Activated CD8-positive, alpha-beta memory T cell treated with anti-CD3 and anti-CD28 coated beads, Interleukin-2, amount 50 U/mL, for 48 hours (primary cell): Measurements from ENCODE around the gene MFSD12.
"Not testable (repeated sequence)": the region's sequence is repeated elsewhere in the genome, so short reads cannot be mapped to it uniquely, and the experiment has no call there.

ENCODE experiments used
- DNase-seq: peaks from one replicate; pipeline ENCODE4 v3.0.0-alpha.2; 2020

The MFSD12 gene

GRCh38 chr19:3536429-3537100, 20.8 kb downstream of the MFSD12 start:
- no peak for DNase-seq

GRCh38 chr19:3535981-3536380, 21.4 kb downstream of the MFSD12 start:
- DNase-seq: no peak

DNA sequence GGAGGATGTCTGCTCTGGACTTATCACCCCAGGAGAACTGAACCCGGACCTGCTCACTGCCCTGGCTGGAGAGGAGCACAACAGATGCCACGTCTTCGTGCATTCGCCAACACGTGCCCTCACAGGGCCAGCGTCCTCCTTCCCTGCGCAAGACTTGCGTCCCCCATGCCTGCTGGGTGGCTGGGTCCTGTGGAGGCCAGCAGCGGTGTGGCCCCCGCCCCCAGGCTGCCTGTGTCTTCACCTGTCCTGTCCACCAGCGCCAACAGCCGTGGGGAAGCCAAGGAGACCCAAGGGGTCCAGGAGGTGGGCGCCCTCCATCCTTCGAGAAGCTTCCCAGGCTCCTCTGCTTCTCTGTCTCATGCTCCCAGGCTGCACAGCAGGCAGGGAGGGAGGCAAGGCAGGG, 21.8 kb downstream of the MFSD12 start:
- DNase-seq: no peak

DNA sequence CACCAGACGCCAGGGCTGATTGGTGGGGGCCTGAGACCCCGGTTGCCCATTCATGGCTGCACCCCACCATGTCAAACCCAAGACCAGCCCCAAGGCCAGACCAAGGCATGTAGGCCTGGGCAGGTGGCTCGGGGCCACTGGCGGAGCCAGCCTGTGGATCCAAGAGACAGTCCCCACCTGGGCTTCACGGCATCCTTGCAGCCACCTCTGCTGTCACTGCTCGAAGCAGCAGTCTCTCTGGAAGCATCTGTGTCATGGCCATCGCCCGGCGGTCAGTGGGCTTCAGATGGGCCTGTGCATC, 22.2 kb downstream of the MFSD12 start:
- no peak for DNase-seq

- DNase-seq: no peak
These were observed 22.8 kb downstream of the MFSD12 start for GRCh38 chr19:3534375-3535234.

- DNase-seq: no peak
These were observed 23.7 kb downstream of the MFSD12 start for GRCh38 chr19:3533563-3534216.

- no peak for DNase-seq
These were observed 24.4 kb downstream of the MFSD12 start for GRCh38 chr19:3533033-3533432.

DNA sequence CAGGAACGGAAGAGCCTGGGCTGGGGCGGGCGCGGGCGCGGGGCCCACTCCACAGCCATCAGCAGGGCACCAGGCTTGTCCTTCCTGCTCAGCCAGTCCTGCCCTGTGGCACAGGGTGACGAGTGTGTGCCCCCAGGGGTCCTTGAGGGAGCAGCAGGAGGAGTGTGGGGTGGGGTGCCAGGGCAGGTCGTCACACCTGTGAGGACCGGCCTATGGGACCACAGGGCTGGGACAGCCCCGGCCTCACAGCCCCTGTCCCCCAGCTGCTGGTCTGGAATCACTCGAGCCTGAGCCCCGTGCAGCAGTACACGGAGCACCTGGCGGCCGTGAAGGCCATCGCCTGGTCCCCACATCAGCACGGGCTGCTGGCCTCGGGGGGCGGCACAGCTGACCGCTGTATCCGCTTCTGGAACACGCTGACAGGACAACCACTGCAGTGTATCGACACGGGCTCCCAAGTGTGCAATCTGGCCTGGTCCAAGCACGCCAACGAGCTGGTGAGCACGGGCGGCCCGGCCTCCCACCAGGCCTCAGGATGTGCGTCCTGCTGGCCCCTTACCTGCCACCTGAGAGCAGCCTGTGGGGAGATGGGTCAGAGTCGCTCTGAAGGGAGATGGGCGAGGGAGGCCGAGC, 25.1 kb downstream of the MFSD12 start:
- no peak for DNase-seq

DNA sequence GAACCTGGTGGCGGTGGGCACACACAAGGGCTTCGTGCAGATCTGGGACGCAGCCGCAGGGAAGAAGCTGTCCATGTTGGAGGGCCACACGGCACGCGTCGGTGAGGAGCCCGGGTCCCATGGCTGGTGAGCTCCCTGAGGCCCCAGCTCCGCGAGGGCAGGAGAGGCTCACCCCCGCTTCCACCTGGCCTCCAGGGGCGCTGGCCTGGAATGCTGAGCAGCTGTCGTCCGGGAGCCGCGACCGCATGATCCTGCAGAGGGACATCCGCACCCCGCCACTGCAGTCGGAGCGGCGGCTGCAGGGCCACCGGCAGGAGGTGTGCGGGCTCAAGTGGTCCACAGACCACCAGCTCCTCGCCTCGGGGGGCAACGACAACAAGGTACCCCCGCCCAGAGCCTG, 25.7 kb downstream of the MFSD12 start:
- DNase-seq: no peak

DNA sequence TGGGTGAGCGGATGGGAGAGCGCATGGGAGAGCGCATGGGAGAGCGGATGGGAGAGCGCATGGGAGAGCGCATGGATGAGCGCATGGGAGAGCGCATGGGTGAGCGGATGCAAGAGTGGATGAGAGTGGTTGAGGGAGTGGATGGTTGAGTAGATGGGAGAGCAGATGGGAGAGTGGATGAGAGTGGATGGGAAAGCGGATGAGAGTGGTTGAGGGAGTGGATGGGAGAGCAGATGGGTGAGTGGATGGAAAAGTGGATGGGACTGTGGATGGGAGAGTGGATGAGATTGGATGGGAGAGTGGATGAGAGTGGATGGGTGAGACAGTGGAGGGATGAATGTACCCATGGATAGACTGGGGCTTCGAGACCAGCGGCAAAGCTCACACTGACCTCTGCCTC, 27.0 kb downstream of the MFSD12 start:
- DNase-seq: no peak

DNA sequence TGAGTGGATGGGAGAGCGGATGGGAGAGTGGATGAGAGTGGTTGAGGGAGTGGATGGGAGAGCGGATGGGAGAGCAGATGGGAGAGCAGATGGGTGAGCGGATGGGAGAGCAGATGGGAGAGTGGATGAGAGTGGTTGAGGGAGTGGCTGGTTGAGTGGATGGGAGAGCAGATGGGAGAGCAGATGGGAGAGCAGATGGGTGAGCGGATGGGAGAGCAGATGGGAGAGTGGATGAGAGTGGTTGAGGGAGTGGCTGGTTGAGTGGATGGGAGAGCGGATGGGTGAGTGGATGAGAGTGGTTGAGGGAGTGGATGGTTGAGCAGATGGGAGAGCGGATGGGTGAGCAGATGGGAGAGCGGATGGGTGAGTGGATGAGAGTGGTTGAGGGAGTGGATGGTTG, 28.1 kb downstream of the MFSD12 start:
- not testable (repeated sequence) for DNase-seq

DNA sequence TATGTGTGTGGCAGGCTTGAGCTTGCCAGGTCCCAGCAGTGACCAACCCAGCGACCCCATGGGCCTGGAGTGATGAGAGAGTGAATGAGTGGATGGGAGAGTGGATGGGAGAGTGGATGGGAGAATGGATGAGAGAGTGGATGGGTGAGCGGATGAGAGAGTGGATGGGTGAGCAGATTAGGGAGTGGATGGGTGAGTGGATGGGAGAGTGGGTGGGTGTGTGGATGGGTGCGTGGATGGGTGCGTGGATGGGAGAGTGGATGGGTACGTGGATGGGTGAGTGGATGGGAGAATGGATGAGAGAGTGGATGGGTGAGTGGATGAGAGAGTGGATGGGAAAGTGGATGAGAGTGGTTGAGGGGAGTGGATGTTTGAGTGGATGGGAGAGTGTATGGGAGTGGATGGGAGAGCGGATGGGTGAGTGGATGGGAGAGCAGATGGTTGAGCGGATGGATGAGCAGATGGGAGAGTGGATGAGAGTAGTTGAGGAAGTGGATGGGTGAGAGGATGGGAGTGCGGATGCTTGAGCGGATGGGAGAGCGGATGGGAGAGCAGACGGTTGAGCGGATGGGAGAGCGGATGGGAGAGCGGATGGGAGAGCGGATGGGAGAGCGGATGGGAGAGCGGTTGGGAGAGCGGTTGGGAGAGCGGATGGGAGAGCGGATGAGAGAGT, 28.7 kb downstream of the MFSD12 start:
- DNase-seq: no peak

GRCh38 chr19:3528080-3528479, 29.3 kb downstream of the MFSD12 start:
- DNase-seq: no peak

DNA sequence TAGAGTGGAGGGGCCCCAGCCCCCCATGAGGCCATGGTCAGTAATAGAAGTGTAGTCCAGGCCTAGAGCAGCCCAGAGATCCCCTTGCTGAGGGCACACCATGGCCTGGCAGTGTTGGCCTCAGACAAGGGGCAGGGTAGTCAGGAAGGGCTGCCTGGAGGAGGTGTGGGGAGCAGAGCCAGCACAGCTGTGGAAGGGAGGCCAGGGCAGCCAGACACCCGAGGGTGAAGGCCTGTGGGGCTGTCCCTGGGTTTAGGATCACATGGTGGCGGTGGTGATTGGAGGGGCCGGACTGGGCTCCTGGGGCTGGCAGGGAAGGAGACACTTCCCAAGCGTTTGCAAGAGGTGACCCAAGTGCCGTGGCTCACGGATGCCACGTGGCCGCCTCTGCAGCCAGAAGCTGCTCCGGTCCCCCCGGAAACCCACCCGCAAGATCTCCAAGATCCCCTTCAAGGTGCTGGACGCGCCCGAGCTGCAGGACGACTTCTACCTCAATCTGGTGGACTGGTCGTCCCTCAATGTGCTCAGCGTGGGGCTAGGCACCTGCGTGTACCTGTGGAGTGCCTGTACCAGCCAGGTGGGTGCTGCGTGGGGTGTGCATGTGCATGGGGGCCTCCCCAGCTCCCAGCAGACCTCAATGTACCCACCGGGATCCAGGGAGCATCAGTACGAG, 30.0 kb downstream of the MFSD12 start:
- no peak for DNase-seq

GRCh38 chr19:3526507-3527237, 30.7 kb downstream of the MFSD12 start:
- no peak for DNase-seq

DNA sequence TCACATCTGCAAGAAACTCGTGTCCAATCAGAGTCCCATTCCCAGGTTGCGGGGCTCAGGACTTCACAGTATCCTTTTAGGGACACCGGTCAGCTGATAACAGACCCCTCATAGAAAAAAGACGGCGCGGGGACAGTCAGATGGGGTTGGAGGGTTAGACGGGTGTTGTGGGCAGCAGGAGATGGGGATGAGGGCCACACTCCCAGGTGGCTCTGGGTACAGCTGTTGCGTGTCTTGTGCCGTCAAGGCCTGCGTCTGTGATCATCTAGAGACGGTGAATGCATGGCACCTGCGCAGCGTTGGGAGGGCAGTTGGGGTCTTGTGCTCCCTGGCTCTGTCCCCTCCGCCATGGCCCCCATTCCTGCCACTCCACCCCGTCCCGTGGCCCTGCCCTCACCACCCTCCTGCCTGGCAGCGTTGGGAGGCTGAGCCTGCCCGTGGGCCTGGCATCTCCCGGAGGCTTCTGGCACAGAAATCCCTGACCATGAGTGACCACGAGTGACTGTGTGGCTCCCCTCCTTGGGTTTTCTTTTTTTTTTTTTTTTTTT, 32.4 kb downstream of the MFSD12 start:
- no peak for DNase-seq

DNA sequence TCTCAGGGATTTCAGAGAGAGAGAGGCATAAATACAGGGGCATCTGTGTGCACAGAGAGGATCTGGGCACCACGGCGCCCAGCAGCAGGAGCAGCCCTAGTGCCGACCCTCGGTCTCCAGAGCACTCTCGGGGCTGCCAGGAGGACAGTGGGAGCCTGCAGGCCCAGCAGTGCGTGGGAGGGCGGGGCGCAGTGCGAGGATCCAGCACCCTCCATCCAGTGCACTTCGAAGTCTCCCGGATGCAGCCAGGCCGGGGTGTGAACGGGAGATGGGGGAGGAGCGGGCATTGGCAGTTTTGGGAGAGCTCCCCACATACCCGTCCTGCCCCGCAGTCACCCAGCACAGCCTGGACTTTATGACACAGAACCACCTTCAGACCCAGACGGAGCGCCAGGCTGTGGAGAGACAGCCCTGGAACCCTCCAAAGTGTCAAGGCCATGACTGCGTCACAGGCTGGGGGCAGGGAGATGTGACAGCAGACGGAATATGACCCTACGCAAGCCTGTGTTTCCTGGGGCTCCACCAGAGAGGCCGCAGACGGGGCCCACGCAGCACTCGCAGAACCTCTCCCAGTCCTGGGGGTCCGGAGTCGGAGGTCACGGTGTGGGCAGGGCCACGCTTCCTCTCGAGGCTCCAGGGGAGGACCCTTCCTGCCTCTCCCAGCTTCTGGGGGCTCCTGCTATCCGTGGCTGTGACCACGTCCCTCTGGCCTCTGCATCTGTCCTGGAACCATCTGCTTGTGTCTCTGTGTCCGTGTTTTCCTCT, 33.1 kb downstream of the MFSD12 start:
- no peak for DNase-seq

- DNase-seq: no peak
These were observed 33.9 kb downstream of the MFSD12 start for GRCh38 chr19:3523361-3524077.

DNA sequence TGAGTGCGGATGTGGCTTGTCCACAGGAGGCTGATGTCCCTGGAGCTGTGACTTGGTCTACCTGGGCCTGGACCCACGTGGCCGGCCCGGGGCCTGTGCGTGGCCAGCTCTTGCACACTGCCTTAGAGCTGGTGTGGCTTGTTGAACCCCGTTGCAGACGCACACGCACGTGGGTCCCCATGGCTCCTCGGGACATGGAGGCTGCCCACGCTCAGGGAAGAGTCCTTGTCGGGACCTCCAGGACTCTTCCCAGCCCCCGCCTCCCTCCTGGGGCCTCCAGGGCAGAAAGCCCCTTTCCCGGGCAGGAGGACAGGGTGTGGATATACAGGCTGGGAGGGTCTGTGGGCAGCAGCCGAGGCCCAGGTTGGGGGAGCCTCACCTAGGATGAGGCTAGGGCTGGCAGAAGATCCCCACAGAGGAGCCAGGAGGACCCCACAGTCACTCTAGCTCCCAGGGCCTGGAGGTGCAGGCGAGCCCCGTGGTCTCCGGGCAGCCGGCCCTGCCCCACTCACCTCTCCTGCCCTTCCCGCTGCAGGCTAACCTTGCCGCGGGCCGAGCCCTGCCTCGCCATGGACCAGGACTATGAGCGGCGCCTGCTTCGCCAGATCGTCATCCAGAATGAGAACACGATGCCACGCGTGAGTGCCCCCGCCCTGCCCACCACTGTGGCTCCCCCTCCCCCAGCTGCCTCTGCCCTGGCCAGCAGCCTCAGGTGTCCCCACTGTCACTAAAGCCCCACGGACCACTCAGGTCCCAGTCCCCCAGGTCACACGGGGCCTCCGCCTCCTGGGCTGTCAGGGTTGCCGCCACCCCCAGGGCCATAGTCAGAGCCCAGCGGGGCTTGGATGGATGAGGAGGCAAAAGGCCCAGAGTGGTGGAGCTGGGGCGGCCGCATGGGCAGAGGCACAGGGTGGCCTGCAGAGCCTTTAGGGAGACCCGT, 34.7 kb downstream of the MFSD12 start:
- no peak for DNase-seq
